ENCODE results near the gene DCAF16. TPM values are rescaled to one million over a fixed set of nuclear protein-coding genes. Genes with fewer than 3 reads are reported as not detected.

The DCAF16 gene
- total RNA-seq, 4 donors from 2014 or later = 23.4 to 28.7 (median 26.3) TPM

DNA sequence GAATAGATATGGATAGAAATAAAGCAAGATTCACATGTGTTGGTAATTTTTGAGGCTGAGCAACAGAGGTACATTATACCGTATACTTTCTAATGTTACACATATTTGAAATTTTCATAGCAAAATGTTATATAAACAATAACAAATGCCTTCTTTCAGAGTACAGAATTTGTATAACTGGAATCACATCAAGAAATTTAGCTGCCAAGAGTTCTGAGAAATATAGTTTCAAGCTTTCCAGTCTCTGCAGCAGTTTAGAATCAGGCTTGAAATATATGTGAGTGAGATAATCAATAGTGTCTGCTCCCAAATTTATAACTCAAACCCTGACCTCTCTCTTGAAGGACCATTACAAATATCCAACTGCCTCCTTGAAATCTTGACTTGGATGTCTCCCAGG lies 52.9 kb downstream of the DCAF16 start:
- TF ChIP-seq POLR2A (IDR thresholded peaks at IDR 0.05; ENCODE audit: low read depth) = no peak
- TF ChIP-seq EP300 (IDR thresholded peaks at IDR 0.05) = no peak
- TF ChIP-seq, protein P1, sequence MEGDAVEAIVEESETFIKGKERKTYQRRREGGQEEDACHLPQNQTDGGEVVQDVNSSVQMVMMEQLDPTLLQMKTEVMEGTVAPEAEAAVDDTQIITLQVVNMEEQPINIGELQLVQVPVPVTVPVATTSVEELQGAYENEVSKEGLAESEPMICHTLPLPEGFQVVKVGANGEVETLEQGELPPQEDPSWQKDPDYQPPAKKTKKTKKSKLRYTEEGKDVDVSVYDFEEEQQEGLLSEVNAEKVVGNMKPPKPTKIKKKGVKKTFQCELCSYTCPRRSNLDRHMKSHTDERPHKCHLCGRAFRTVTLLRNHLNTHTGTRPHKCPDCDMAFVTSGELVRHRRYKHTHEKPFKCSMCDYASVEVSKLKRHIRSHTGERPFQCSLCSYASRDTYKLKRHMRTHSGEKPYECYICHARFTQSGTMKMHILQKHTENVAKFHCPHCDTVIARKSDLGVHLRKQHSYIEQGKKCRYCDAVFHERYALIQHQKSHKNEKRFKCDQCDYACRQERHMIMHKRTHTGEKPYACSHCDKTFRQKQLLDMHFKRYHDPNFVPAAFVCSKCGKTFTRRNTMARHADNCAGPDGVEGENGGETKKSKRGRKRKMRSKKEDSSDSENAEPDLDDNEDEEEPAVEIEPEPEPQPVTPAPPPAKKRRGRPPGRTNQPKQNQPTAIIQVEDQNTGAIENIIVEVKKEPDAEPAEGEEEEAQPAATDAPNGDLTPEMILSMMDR (IDR thresholded peaks at IDR 0.05) = no peak
- TF ChIP-seq POLR2AphosphoS5 (IDR thresholded peaks at IDR 0.05) = no peak
- Histone ChIP-seq H3K9me3 (no peaks in the 10 kb centered on the region), H3K27me3 (no peaks in the 10 kb centered on the region), H3K4me3 (no peak overlapping the region), H3K36me3 (no peaks in the 10 kb centered on the region), H3K4me1 (no peaks in the 10 kb centered on the region), H3K27ac (replicated peaks in 1 of 4) (no peak overlapping the region)
- 54% methylated on average over 1 of the region's 1 CpG for WGBS
- intact Hi-C loops (cut with DNase I) = no loop called here
- no peak for DNase-seq (ENCODE audit: extremely low spot score)

DNA sequence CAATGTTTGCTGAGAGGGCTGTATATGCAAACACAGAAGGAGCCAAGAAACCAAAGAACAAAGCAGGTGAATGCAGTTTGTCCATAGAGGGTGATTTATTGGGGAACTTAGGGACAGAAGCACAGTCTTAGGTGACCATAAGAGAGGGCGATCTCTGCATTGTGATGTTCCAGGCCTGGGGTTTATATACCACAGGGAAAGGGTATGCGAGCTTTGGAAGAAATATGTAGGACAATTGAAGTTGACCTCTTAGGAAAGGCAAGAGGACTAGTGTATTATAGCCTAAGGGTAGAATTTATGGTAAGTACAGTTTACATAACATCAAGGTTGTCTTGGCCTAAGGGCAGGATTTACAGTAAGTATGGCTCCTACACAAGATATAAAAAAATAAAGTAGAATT lies 56.9 kb downstream of the DCAF16 start:
- intact Hi-C loops (cut with DNase I) = no loop called here
- Histone ChIP-seq H3K9me3 (no peaks in the 10 kb centered on the region), H3K4me1 (no peaks in the 10 kb centered on the region), H3K27ac (replicated peaks in 1 of 4) (no peak overlapping the region), H3K27me3 (no peaks in the 10 kb centered on the region), H3K4me3 (no peak overlapping the region), H3K36me3 (no peaks in the 10 kb centered on the region)
- TF ChIP-seq, protein P1 (IDR thresholded peaks at IDR 0.05) = no peak
- no peak for TF ChIP-seq POLR2AphosphoS5 (IDR thresholded peaks at IDR 0.05)
- TF ChIP-seq EP300 (IDR thresholded peaks at IDR 0.05) = no peak
- no peak for TF ChIP-seq POLR2A (IDR thresholded peaks at IDR 0.05; ENCODE audit: low read depth)
- DNase-seq (ENCODE audit: extremely low spot score) = no peak
- WGBS = 86% methylated on average over 2 of the region's 2 CpGs

Other genes with a start within 250 kb of the DCAF16 start
- gene LAP3, start 233.6 kb downstream of the DCAF16 start, total RNA-seq = 100 to 1,000 TPM in 1 of 4 donors, 10 to 100 TPM in 3; 72.3 to 117 (median 78.9) TPM
- gene MED28, start 196.1 kb downstream of the DCAF16 start, total RNA-seq = 10 to 100 TPM; 11.8 to 22.8 (median 14.2) TPM
- not detected for gene FAM184B, start 29.1 kb downstream of the DCAF16 start, total RNA-seq
- gene NCAPG, start 222 bp upstream of the DCAF16 start, total RNA-seq = under 1 TPM in 3 of 4 donors, not detected in 1; 0.17 to 0.98 (median 0.71) TPM
- gene LCORL, start 211.0 kb upstream of the DCAF16 start, total RNA-seq = 10 to 100 TPM in 2 of 4 donors, 1 to 10 TPM in 2; 7.6 to 14.1 (median 11.5) TPM

All from esophagus muscularis mucosa (tissue), 4 donors.